ENCODE results near the gene HGD. TPM values are rescaled to one million over a fixed set of nuclear protein-coding genes. Genes with fewer than 3 reads are reported as not detected.

The HGD gene
- total RNA-seq, 2 experiments from 2014 or later = 0.19 TPM; not detected in 1

DNA sequence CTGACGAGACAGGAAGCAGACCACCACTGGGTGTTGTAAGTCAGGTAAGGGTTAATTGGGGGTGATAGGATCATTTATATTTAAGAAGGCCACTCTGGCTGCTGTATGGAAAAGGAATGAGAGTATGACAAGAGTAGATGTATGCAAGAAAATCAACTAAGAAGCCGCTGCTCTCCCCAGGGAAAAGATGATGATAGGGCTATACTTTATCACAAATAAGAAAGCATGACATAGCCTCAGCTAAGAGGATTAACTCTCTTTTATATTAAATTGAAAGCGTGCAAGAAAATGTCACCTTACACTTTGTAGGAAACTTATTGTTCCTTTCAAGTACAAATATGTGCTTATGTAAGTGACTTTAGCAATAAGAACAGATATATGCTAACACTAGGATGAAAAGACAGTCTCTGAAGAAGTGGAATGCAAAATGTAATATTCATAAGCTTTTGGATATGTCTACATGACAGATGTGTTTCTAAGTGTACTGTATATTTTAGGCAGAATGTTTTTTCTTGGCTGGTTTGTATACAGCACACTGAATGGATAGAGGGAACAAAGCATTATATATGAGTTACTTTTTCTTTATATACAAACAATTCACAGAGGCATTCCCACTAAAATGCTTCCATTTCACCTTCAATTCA is 94.6 kb downstream of the HGD start:
- no peak for DNase-seq (ENCODE audit: low spot score)
- intact Hi-C loops (cut with micrococcal nuclease; ENCODE audit: unreplicated experiment) = no loop called here
- POLR2A ChIA-PET = interaction anchor here (0.8 kb wide), 1 partner anchor 9 kb away, joined by 4 read pairs; the partner anchor contains the start of gene NDUFB4

More for the DNA sequence above, 94.6 kb downstream of the HGD start:
- Histone ChIP-seq H3K79me2 (ENCODE audit: insufficient read depth, low read depth, low read length) (no peaks in the 10 kb centered on the region), H3K4me3 (ENCODE audit: low read depth, low read length, poor library complexity, severe bottlenecking) (no peak overlapping the region), H3K4me2 (ENCODE audit: low read length) (no peak overlapping the region), H3K36me3 (ENCODE audit: insufficient read depth, low read length) (no peaks in the 10 kb centered on the region), H3K9me2 (ENCODE audit: insufficient read depth, low read length) (no peaks in the 10 kb centered on the region), H3K9me3 (ENCODE audit: low read length) (no peaks in the 10 kb centered on the region), H2AFZ (ENCODE audit: low read length) (no peak overlapping the region), H3K27ac (ENCODE audit: low read depth, low read length, poor library complexity, severe bottlenecking) (no peak overlapping the region), H4K20me1 (ENCODE audit: insufficient read depth, low read length) (no peaks in the 10 kb centered on the region), H3K4me1 (ENCODE audit: insufficient read depth, low read length, poor library complexity, severe bottlenecking) (no peaks in the 10 kb centered on the region)
- CTCF ChIA-PET (ENCODE audit: unreplicated experiment) = no interaction called here
- no TSS peak for BruUV-seq (replicated peaks)
- no peak for TF ChIP-seq EZH2phosphoT487 (IDR thresholded peaks at IDR 0.05; ENCODE audit: borderline replicate concordance, low read depth, low read length)
- TF ChIP-seq CTCF (conservative IDR thresholded peaks at IDR 0.05; ENCODE audit: low read length) = no peak

Small RNAs within 50 kb of the gene (small RNA-seq; reads per million reads assigned to genes)
- gene MTCO1P29 (not detected), gene MTCO2P29 (not detected)

Other genes starting within 250 kb of the HGD start
- 0.03 and 0.09 TPM in 2 replicates for gene FSTL1, start 231.2 kb downstream of the HGD start, total RNA-seq (2014; rRNA removed; shearing (Covaris generic))
- 0.74 and 0.79 TPM in 2 replicates for gene FSTL1, start 231.2 kb downstream of the HGD start, total RNA-seq (2022)
- 77.3 and 130 TPM in 2 replicates for gene NDUFB4, start 85.9 kb downstream of the HGD start, total RNA-seq (2014; rRNA removed; shearing (Covaris generic))
- gene NDUFB4, start 85.9 kb downstream of the HGD start, total RNA-seq (2022) = 145 and 149 TPM in 2 replicates
- 7.7 and 15.7 TPM in 2 replicates for gene RABL3, start 60.3 kb upstream of the HGD start, total RNA-seq (2014; rRNA removed; shearing (Covaris generic))
- gene RABL3, start 60.3 kb upstream of the HGD start, total RNA-seq (2022) = 22.8 and 27.9 TPM in 2 replicates
- 14.8 and 16.3 TPM in 2 replicates for gene GTF2E1, start 60.5 kb upstream of the HGD start, total RNA-seq (2014; rRNA removed; shearing (Covaris generic))
- gene GTF2E1, start 60.5 kb upstream of the HGD start, total RNA-seq (2022) = 37.8 and 40.8 TPM in 2 replicates
- 2.1 and 2.7 TPM in 2 replicates for gene STXBP5L, start 226.0 kb upstream of the HGD start, total RNA-seq (2014; rRNA removed; shearing (Covaris generic))
- gene STXBP5L, start 226.0 kb upstream of the HGD start, total RNA-seq (2022) = 10.1 and 10.5 TPM in 2 replicates